Measurements from ENCODE around the gene CDK16.

DNA sequence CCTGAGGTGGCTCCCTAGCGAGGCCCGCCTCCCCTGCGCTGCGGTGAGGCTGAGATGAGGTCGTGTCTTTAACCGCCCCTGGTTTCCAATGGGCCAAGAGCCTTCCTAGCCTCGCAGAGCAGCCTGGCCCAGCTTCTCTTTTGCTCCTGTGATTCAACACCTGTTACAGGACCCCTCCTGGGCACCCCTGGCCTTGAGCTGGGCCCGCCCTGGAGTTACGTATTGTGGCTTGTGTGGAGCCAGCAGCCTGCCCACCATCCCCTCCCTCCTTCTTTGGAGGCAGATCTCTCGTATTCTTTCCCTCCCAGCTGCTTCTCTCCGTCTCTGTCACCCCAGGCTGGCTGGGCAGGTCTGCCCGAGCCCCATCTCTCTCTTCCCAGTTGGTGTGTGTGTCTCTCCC lies 44.1 kb upstream of the CDK16 start:
- TF ChIP-seq, protein P1, sequence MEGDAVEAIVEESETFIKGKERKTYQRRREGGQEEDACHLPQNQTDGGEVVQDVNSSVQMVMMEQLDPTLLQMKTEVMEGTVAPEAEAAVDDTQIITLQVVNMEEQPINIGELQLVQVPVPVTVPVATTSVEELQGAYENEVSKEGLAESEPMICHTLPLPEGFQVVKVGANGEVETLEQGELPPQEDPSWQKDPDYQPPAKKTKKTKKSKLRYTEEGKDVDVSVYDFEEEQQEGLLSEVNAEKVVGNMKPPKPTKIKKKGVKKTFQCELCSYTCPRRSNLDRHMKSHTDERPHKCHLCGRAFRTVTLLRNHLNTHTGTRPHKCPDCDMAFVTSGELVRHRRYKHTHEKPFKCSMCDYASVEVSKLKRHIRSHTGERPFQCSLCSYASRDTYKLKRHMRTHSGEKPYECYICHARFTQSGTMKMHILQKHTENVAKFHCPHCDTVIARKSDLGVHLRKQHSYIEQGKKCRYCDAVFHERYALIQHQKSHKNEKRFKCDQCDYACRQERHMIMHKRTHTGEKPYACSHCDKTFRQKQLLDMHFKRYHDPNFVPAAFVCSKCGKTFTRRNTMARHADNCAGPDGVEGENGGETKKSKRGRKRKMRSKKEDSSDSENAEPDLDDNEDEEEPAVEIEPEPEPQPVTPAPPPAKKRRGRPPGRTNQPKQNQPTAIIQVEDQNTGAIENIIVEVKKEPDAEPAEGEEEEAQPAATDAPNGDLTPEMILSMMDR (IDR thresholded peaks at IDR 0.05; ENCODE audit: insufficient read depth, low read length): no peak
- no peak for TF ChIP-seq POLR2AphosphoS5 (IDR thresholded peaks at IDR 0.05; ENCODE audit: low read depth)
- TF ChIP-seq, protein P2, sequence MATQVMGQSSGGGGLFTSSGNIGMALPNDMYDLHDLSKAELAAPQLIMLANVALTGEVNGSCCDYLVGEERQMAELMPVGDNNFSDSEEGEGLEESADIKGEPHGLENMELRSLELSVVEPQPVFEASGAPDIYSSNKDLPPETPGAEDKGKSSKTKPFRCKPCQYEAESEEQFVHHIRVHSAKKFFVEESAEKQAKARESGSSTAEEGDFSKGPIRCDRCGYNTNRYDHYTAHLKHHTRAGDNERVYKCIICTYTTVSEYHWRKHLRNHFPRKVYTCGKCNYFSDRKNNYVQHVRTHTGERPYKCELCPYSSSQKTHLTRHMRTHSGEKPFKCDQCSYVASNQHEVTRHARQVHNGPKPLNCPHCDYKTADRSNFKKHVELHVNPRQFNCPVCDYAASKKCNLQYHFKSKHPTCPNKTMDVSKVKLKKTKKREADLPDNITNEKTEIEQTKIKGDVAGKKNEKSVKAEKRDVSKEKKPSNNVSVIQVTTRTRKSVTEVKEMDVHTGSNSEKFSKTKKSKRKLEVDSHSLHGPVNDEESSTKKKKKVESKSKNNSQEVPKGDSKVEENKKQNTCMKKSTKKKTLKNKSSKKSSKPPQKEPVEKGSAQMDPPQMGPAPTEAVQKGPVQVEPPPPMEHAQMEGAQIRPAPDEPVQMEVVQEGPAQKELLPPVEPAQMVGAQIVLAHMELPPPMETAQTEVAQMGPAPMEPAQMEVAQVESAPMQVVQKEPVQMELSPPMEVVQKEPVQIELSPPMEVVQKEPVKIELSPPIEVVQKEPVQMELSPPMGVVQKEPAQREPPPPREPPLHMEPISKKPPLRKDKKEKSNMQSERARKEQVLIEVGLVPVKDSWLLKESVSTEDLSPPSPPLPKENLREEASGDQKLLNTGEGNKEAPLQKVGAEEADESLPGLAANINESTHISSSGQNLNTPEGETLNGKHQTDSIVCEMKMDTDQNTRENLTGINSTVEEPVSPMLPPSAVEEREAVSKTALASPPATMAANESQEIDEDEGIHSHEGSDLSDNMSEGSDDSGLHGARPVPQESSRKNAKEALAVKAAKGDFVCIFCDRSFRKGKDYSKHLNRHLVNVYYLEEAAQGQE (IDR thresholded peaks at IDR 0.05; ENCODE audit: insufficient replicate concordance, low read depth): no peak
- no peak for TF ChIP-seq GABPA (IDR thresholded peaks at IDR 0.05; ENCODE audit: low read depth)
